Peyer's patch (tissue), 4 donors: ENCODE measurements around the gene TSEN54. TPM values are rescaled to one million over a fixed set of nuclear protein-coding genes. Genes with fewer than 3 reads are reported as not detected.
A peak's percentile ranks its signal among the peaks of the same experiment; 100 is the strongest.

Experiments used
- DNase-seq, 3 donors: peaks; one replicate each; pipeline ENCODE4 v3.0.0-alpha.2; 2017 to 2019
- H3K27ac ChIP-seq, 4 donors: fragments of 200-600 bp; sonication (generic); one replicate each; pipeline ENCODE4 v1.5.1; 2016 to 2019
- H3K27me3 ChIP-seq, 2 donors: fragments of 200-600 bp; sonication (generic); one replicate each; pipeline ENCODE4 v1.5.1; 2019
- H3K36me3 ChIP-seq, 3 donors: fragments of 200-600 bp; sonication (generic); one replicate each; pipeline ENCODE4 v1.5.1; 2016 to 2019
- H3K4me1 ChIP-seq, 4 donors: fragments of 200-600 bp; sonication (generic); one replicate each; pipeline ENCODE4 v1.5.1; 2016 to 2019
- H3K4me3 ChIP-seq, 4 donors: fragments of 200-600 bp; sonication (generic); 1 replicate in 3 of 4; 2 replicates in 1 of 4; pipeline ENCODE4 v1.5.1; 2016 to 2019; ENCODE audit warnings: mild to moderate bottlenecking in 1 of 4
- H3K9me3 ChIP-seq, 4 donors: fragments of 200-600 bp; sonication (generic); one replicate each; pipeline ENCODE4 v1.5.1; 2016 to 2019; ENCODE audit warnings: mild to moderate bottlenecking in 1 of 4
- POLR2A ChIP-seq, 2 donors: fragments of 450-650 bp; IDR thresholded peaks; one replicate each; pipeline ENCODE4 v1.5.1; 2017; ENCODE audit warnings: antibody characterized with exemption in 2 of 2, mild to moderate bottlenecking in 2 of 2, moderate library complexity in 2 of 2
- total RNA-seq, 4 donors: library from RNA; depleted of rRNA; stranded (reverse); fragments of >200 nt; gene quantifications; one replicate each; pipeline ENCODE4 v1.1.0, GENCODE V29; 2016
- TF ChIP-seq, protein P1 (sequence below), 6 experiments: fragments of 450-650 bp in 4 of 6; fragments of 200-600 bp in 2 of 6; sonication (generic) in 1 of 6; IDR thresholded peaks; one replicate each; pipeline ENCODE4 v1.5.1; 2017 to 2019; ENCODE audit warnings: antibody characterized with exemption in 6 of 6, mild to moderate bottlenecking in 3 of 6, moderate library complexity in 1 of 6

TSEN54 gene
- total RNA-seq, 4 donors from 2014 or later = 47.9 to 89.5 (median 80.0) TPM

DNA sequence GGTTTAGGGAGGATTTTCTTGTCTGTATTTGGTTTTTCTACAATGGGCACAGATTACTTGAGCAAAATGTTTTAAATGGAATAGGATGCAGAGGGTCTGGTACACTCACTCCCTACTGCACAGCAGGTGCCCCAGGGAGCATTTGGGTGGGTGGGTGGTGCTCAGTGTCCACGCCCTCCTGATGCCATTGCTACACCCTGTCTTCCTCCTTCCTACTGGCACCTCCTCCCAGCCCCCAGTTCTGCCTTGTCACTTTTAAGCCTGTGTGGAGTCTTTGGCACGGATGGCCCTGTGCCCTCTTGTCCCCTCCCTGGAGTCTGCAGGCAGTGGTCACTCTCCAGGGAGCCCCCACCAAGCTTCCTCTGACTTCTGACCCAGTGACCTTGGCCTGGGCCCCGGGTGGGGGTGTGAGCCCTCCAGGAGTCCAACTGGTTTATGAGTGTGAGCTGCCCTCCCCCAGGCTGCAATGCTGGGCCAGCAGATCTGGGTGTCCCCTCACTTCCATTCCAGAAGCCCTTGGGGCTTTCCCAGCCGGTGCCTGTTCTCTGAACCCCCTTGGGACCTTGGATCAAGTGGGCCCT lies 24.7 kb downstream of the TSEN54 start:
- no peak for TF ChIP-seq POLR2A (IDR thresholded peaks at IDR 0.05)
- TF ChIP-seq, protein P1, sequence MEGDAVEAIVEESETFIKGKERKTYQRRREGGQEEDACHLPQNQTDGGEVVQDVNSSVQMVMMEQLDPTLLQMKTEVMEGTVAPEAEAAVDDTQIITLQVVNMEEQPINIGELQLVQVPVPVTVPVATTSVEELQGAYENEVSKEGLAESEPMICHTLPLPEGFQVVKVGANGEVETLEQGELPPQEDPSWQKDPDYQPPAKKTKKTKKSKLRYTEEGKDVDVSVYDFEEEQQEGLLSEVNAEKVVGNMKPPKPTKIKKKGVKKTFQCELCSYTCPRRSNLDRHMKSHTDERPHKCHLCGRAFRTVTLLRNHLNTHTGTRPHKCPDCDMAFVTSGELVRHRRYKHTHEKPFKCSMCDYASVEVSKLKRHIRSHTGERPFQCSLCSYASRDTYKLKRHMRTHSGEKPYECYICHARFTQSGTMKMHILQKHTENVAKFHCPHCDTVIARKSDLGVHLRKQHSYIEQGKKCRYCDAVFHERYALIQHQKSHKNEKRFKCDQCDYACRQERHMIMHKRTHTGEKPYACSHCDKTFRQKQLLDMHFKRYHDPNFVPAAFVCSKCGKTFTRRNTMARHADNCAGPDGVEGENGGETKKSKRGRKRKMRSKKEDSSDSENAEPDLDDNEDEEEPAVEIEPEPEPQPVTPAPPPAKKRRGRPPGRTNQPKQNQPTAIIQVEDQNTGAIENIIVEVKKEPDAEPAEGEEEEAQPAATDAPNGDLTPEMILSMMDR (IDR thresholded peaks at IDR 0.05) = no peak
- Histone ChIP-seq H3K4me3 (no peak overlapping the region), H3K27me3 (no peaks in the 10 kb centered on the region), H3K27ac (peak overlapping the region in 3 of 4 donors; percentile 19 to 72 (median 58)), H3K4me1 (peaks cover 0 to 54% (median 0%) of the 10 kb centered on the region in 4 donors), H3K36me3 (peaks cover 0 to 16% (median 0%) of the 10 kb centered on the region in 3 donors), H3K9me3 (no peaks in the 10 kb centered on the region)
- no peak for DNase-seq

DNA sequence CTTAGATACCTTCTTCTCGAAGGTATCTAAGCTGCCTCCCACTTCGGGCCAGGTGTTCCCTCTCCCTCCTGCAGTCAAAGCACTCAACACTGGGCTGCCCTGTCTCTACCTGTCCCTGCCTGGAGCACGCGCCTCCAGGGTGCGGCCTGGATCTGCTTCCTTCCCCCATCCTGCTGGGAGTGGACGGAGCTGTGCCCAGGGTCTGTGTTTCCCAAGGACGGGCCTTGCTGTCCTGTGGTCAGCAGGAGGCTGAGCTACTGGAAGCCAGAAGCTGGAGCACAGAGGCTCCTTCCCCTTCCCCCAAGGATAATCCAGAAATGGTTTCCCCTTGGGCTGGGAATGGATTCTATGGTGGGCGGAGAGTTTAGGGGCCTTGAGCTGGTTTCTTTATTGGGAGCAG lies 25.9 kb downstream of the TSEN54 start:
- TF ChIP-seq POLR2A (IDR thresholded peaks at IDR 0.05) = no peak
- TF ChIP-seq, protein P1 (IDR thresholded peaks at IDR 0.05) = peak in 1 of 6 experiments; percentile 9
- no peaks in the 10 kb centered on the region for H3K9me3 ChIP-seq
- peak in 2 of 3 donors; percentile 60 to 72 for DNase-seq
- peaks cover 0 to 22% (median 0%) of the 10 kb centered on the region in 3 donors for H3K36me3 ChIP-seq
- no peaks in the 10 kb centered on the region for H3K27me3 ChIP-seq
- peak overlapping the region in 3 of 4 donors; percentile 61 to 82 (median 78) for H3K27ac ChIP-seq
- no peak overlapping the region for H3K4me3 ChIP-seq
- H3K4me1 ChIP-seq = peaks cover 0 to 54% (median 0%) of the 10 kb centered on the region in 4 donors

DNA sequence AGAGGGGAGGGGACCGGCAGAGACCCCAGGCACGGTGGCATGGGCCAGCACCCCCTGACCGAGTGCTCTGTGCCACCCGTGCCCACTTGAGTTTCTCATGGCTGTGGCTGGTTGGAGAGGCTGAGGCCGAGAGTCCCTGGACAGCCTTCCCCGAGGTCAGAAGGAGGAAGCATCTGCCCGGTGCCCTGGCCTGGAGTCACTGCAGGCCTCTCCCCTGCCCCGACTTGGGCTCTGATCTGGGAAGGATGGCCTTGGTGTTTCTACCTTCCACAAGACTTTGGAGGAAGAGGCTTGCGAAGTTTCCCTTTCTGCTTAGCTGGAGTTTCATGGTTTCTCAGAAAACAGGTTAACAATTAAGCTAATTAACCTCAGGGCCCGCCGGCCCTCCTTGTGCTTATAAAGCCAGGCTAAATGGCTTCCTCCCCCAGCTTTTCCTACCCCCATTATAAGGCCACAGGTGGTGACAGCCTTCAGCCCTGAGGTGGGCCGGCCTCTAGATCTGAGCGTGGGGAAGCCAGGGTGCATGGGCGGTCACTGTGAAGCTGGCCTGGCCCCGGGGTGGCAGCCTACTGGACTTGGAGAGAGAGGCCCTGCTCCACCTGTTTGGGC lies 26.5 kb downstream of the TSEN54 start:
- Histone ChIP-seq H3K27me3 (no peaks in the 10 kb centered on the region), H3K4me1 (peaks cover 0 to 49% (median 0%) of the 10 kb centered on the region in 4 donors), H3K4me3 (no peak overlapping the region), H3K9me3 (no peaks in the 10 kb centered on the region), H3K27ac (peak overlapping the region in 3 of 4 donors; percentile 61 to 82 (median 78)), H3K36me3 (peaks cover 0 to 22% (median 0%) of the 10 kb centered on the region in 3 donors)
- TF ChIP-seq, protein P1 (IDR thresholded peaks at IDR 0.05) = no peak
- no peak for TF ChIP-seq POLR2A (IDR thresholded peaks at IDR 0.05)
- no peak for DNase-seq

DNA sequence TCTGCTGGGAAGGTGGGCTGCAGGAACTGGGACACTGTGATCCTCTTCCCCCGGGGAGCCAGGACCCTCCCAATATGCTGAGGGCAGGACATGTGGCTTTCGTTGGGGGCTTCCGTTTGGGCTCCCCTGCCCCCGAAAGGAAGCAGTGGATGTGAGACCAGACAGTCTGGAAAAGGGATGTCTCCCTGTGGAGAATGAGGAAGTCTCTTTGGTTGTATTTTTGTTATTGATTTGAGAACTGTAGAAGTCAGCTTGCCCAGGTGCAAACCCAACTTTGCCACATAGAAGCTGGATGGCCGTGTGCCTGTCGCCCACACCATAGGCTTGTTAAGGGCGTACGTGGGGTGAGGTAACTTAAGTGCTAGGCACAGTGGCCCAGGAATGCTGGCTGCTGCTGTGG lies 27.9 kb downstream of the TSEN54 start:
- Histone ChIP-seq H3K4me1 (peaks cover 0 to 46% (median 0%) of the 10 kb centered on the region in 4 donors), H3K27ac (no peak overlapping the region), H3K9me3 (no peaks in the 10 kb centered on the region), H3K4me3 (no peak overlapping the region), H3K36me3 (peaks cover 0 to 22% (median 0%) of the 10 kb centered on the region in 3 donors), H3K27me3 (no peaks in the 10 kb centered on the region)
- DNase-seq = no peak
- TF ChIP-seq, protein P1 (IDR thresholded peaks at IDR 0.05) = no peak
- TF ChIP-seq POLR2A (IDR thresholded peaks at IDR 0.05) = no peak

DNA sequence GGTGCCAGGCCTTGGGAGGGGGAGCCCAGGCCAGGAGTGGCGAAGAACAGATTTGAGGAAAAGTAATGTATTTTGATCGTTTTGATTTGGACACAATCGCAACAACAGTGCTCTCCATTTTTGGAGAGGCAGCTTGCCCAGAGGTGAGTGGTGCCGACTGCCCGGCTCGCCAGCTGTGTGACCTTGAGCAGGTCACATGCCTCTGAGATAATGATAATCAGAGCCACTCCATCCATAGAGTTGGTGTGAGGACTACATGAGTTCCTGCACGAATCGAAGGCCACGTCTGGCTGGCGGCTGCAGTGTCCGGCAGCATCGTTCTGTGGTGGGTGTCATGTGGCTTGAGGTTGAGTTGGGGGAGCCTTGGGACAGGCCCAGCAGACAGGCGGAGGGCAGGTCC lies 29.9 kb downstream of the TSEN54 start:
- H3K4me1 ChIP-seq = peaks cover 0 to 30% (median 0%) of the 10 kb centered on the region in 4 donors
- no peak for TF ChIP-seq POLR2A (IDR thresholded peaks at IDR 0.05)
- TF ChIP-seq, protein P1 (IDR thresholded peaks at IDR 0.05) = no peak

More for the DNA sequence above, 29.9 kb downstream of the TSEN54 start:
- peaks cover 0 to 23% (median 0%) of the 10 kb centered on the region in 3 donors for H3K36me3 ChIP-seq
- no peak overlapping the region for H3K27ac ChIP-seq
- no peaks in the 10 kb centered on the region for H3K9me3 ChIP-seq
- H3K27me3 ChIP-seq = no peaks in the 10 kb centered on the region
- DNase-seq = no peak
- no peak overlapping the region for H3K4me3 ChIP-seq
